NCI-H1092 treated with DMSO at 0.1 percent for 48 hours (cell line): ENCODE results near the gene BNIP1.

Experiments used
- DNase-seq: peaks from one replicate; lab custom pipeline; 2025; lab: John Stamatoyannopoulos, UW

Gene BNIP1

GRCh38 chr5:173165177-173166016 is 21.1 kb downstream of the BNIP1 start:
- no peak for DNase-seq

- no peak for DNase-seq
These were observed 27.8 kb downstream of the BNIP1 start for GRCh38 chr5:173172166-173172565.

GRCh38 chr5:173175523-173175922 is 31.2 kb downstream of the BNIP1 start:
- no peak for DNase-seq

GRCh38 chr5:173178369-173178910 is 34.1 kb downstream of the BNIP1 start:
- DNase-seq: no peak

GRCh38 chr5:173180331-173180730 is 36.0 kb downstream of the BNIP1 start:
- DNase-seq: no peak

- no peak for DNase-seq
These were observed 42.9 kb downstream of the BNIP1 start for GRCh38 chr5:173187054-173187743.

GRCh38 chr5:173188280-173188679 is 43.9 kb downstream of the BNIP1 start:
- DNase-seq: no peak

GRCh38 chr5:173191015-173191414 is 46.7 kb downstream of the BNIP1 start:
- no peak for DNase-seq

GRCh38 chr5:173191561-173191960 is 47.2 kb downstream of the BNIP1 start:
- DNase-seq: no peak

GRCh38 chr5:173192561-173192960 is 48.2 kb downstream of the BNIP1 start:
- no peak for DNase-seq

GRCh38 chr5:173196133-173196952 is 52.0 kb downstream of the BNIP1 start:
- no peak for DNase-seq

- DNase-seq: no peak
These were observed 53.1 kb downstream of the BNIP1 start for GRCh38 chr5:173197375-173197891.

- DNase-seq: no peak
These were observed 53.7 kb downstream of the BNIP1 start for GRCh38 chr5:173198049-173198448.

GRCh38 chr5:173200356-173200755 is 56.0 kb downstream of the BNIP1 start:
- no peak for DNase-seq

- no peak for DNase-seq
These were observed 57.4 kb downstream of the BNIP1 start for GRCh38 chr5:173201636-173202265.

GRCh38 chr5:173202266-173202875 is 58.0 kb downstream of the BNIP1 start:
- no peak for DNase-seq

- DNase-seq: no peak
These were observed 60.1 kb downstream of the BNIP1 start for GRCh38 chr5:173204185-173204979.

GRCh38 chr5:173205916-173206315 is 61.6 kb downstream of the BNIP1 start:
- no peak for DNase-seq

GRCh38 chr5:173208296-173208695 is 64.0 kb downstream of the BNIP1 start:
- DNase-seq: no peak

- no peak for DNase-seq
These were observed 66.5 kb downstream of the BNIP1 start for GRCh38 chr5:173210877-173211276.
